Activated CD8-positive, alpha-beta memory T cell treated with anti-CD3 and anti-CD28 coated beads for 24 hours (primary cell): ENCODE measurements around the gene MIS18A.
"Not testable (repeated sequence)": the region's sequence is repeated elsewhere in the genome, so short reads cannot be mapped to it uniquely, and the experiment has no call there.

Experiments
- DNase-seq: peaks from one replicate; pipeline ENCODE4 v3.0.0-alpha.2; 2020

The MIS18A gene

DNA sequence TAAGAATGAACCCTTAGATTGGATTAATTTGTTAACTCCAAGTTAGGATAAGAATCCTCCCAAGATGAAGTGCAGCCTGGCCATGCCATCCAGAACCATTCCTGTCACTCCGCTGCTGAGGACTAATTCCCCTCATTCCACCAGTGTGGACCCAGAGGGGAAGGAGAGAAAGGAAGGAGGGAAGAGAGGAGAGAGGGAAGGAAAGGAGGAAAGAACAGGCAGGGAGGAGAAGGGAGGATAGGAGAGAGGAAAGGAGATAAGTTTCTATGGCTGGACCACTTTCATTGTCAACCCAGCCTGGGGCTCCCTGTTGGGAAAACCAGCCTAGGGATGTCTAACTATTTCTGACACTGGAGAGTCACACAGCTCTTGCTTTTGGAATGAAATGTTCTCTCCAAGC lies 24.5 kb upstream of the MIS18A start:
- no peak for DNase-seq

DNA sequence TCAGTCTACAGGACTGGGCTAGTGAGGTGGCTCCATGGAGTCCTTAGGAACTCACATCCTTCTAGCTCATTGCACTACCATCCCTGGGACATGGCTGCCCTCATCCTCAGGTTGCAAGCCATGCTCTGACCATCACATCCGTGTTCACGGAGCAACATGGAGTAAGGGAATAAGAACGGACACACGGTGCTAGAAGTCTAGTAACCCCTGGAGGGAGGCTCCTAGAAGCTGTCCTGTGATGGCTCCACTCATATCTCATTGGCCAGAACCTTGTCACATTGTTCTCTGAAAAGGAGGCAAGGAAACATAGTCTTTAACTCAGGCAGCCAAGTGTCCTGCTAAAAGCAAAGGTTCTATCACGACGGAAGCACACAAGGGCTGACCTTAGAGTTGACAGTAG lies 23.7 kb upstream of the MIS18A start:
- DNase-seq, result no peak

DNA sequence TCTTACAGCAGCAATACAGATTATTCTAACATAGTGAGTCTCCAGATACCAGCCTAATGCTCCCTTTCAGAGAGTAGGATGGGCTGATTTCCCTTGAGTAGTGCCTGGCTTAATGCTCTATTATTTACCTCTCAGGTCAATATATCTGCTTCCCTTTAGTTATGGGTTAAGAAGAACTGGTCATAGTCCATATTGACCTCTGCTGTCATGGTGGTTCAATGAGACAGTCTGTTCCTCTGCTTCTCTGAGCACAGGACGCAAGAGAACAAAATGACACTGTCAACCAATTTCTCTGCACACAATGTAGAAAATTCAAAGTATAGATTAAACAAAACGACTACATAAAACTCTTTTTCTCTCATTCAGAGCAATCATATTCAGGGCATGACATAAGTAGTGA lies 22.7 kb upstream of the MIS18A start:
- DNase-seq, result no peak

DNA sequence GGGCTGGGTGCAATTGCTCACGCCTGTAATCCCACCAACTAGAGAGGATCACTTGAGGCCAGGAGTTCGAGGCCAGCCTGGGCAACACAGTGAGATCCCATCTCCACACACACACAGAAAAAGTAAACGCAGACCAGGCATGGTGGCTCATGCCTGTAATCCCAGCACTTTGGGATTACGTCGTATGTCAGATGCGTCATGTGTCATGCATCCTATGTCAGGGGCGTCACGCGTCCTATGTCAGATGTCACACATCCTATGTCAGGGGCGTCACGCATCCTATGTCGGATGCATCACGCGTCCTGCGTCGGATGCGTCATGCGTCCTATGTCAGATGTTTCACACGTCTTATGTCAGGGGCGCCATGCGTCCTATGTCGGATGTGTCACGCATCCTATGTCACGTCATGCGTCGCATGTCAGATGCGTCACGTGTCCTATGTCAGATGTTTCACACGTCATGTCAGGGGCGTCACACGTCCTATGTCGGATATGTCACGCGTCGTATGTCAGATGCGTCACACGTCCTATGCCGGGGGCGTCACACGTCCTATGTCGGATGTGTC lies 21.4 kb upstream of the MIS18A start:
- DNase-seq, result no peak

DNA sequence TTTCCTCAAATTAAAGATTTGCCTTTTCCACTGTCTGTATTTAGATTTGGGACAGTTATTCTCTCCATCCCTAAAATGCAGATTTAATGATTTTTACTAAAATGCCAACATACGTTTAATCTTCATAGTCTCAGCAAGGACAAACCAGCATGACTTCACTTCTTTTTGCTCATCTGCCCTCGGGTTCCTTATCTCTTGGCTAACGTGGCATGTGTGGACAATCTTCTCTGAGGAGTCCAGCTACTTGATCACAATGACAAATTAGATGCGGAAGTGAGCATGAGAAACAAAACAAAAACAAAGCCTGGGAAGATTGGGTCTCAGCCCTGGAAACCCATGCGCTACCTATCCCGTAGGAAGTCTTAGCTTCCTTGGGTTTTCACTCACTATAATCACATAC lies 20.8 kb upstream of the MIS18A start:
- DNase-seq, result no peak

DNA sequence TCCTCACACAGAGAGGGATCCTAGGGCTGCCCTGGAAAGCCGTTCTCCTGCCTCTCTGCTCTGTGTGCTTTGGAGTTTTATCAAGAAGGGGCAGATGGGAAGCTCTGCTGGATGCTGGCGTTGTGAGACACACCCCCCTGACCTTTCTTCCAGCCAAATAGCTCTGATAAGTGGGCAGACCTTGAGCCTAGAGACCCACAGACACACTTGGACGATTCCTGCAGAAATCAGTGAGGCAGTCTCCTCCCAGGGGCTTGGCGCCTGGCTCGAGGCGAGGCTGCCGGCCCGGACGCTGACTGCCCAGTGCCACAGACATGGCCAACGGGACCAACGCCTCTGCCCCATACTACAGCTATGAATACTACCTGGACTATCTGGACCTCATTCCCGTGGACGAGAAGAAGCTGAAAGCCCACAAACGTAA lies 19.8 kb upstream of the MIS18A start, which contains the start of gene MRAP:
Gene MRAP, plus strand, starts transcription at position 198 of the 424 bp plus-strand sequence. Its CDS starts 117 bp downstream, at position 315.
- DNase-seq, result no peak

DNA sequence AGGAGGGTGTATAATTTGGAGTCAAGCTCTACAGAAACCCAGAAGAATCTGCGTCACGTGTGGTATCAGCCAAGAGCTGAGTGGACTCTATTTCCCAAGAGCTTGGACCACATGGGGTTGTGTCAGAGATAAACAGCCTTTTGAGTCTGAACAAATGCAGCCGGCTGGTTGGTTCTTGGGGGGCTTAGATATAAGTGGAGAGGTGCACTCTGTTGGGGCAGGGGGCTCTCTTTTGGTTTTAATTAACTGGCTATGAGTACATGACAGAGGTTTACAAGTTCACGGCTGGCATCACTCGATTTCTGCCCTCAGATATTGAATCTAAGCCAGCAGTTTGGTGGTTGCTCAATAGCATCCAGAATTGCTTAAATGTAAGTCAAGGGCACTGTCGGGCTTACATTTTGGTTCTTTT lies 19.3 kb upstream of the MIS18A start:
- no peak for DNase-seq

DNA sequence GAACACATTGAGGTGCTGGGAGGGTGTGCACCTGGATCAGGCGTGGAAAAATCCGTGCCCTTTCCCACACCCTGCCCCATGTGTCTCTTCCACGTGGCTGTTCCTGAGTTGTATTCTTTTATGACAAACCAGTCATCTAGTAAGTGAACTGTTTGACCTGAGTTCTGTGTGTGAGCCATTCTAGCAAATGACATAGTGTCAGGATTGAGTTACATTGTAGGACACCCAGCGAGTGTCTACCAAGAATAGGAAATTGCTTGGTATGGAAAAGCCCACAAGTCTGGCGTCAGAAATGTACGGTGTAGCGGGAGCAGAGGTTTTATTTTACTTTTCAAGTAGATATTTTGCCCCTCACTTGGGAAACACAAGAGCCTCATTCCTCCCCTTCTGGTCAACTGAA lies 18.6 kb upstream of the MIS18A start:
- no peak for DNase-seq

DNA sequence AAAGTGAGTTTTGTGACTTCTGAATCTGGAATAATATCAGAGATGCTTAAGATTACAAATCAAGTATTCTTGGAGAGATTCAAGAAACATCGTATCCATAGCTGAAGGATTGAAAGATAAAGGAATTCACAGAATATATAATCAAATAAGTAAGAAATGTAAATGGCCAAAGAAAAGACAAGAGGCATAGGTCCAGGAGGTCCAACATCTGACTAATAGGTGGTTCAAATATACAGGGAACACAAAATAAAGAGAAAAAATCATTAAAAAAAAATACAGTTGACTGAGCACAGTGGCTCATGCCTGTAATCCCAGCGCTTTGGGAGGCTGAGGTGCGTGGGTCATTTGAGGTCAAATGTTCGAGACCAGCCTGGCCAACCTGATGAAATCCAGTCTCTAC lies 6.6 kb upstream of the MIS18A start:
- DNase-seq, result no peak

DNA sequence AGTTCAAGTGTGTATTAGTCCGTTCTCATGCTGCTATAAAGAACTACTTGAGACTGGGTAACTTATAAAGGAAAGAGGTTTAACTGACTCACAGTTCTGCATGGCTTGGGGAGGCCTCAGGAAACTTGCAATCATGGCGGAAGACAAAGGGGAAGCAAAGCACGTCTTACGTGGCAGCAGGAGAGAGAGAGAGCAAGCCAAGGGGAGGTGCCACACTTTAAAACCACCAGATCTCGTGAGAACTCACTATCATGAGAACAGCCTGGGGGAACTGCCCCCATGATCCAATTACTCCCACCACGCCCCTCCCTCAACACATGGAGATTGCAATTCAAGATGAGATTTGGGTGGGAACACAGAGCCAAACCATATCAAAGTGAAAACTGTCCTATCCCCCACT lies 4.1 kb upstream of the MIS18A start:
- no peak for DNase-seq

DNA sequence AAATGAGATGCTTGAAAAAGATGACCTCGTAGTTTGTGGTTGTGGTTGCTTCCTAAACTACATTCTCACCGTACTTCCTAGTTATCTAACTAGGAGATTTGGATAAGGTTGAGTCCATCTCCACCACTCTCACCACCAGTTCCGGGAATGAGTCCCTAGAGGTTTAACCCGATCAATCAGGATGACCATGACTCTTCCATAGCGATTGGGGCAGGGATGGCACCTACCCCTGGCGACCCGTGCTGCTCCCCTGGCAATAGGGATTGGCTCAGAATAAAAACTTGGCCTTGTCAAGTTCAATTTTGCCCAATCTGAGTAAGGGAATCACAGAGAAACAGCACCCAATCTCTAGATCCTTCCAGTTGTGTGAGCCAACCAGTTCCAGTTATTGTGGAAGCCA lies 2.7 kb upstream of the MIS18A start:
- DNase-seq, result no peak

DNA sequence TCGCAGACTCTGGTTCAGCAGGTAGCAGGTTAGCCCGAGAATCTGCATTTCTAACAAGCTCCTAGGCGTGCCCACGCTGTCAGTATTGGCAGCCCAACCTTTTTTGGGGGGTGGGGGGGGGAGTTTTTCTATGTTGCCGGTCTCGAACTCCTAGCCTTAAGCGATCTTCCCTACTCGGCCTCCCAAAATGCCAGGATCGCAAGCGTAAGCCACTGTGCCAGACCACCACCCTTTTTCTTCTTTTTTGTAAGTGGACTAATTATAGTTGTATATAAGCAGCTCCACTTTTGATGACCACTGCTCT lies 480 bp upstream of the MIS18A start:
- no peak for DNase-seq

DNA sequence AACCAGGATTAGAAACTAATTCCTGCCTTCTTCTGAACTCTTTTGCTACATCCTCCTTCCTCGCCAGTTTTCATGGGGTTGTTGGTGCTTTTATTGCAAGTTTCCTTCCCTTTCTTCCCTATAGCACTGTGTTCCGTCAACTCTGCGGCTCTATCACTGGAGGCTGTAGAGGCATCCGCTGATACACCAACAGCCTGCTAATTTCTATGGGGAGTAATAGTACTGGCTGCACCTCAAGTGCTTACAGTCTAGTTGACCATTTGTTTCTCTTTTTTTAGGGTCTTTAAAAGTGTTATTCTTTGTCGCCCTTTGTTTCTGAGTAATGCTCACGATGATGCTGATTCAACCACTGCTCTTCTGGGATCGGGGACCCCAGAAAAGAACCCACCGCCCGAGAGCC lies 746 bp downstream of the MIS18A start:
- DNase-seq, result no peak

DNA sequence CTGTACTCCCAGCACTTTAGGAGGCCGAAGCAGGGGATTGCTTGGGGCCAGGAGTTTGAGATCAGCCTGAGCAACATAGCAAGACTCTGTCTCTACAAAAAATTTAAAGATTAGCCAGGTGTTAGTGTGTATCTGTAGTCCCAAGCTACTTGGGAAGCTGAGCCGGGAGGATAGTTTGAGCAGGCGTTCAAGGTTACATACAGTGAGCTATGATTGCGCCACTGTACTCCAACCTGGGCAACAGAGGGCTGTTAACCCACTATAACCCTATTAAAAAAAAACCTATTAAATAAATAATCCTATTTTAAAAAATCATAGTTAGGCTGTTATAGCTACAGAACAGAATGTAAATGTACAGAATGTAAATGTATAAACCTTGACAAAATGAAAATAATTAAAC lies 2.2 kb downstream of the MIS18A start:
- no peak for DNase-seq

DNA sequence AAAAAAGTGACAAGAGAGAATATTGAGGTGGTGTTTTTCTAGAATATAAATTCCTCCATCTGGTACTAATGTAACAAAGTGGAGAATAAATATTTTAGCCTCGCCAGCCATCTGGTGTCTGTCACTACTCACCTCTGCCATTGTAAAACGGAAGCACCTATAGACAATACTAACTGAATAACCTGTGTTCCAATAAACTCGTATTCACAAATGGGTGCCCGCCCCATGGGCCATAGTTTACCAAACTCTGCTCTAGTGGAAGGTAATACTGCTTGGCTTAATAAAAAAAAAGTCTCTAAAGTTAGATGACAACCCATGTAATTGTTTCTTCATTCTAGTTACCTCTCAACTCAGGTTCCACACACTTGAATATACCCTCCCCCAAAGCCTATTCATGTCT lies 8.1 kb downstream of the MIS18A start:
- DNase-seq, result no peak

DNA sequence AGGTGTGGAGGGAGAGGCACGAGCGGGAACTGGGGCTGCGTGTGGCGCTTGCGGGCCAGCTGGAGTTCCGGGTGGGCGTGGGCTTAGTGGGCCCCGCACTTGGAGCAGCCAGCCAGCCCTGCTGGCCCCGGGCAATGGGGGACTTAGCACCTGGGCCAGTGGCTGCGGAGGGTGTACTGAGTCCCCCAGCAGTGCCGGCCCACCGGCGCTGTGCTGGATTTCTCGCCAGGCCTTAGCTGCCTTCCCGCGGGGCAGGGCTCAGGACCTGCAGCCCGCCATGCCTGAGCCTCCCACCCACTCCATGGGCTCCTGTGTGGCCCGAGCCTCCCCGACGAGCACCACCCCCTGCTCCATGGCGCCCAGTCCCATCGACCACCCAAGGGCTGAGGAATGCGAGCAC lies 13.5 kb downstream of the MIS18A start:
- not testable (repeated sequence) for DNase-seq

DNA sequence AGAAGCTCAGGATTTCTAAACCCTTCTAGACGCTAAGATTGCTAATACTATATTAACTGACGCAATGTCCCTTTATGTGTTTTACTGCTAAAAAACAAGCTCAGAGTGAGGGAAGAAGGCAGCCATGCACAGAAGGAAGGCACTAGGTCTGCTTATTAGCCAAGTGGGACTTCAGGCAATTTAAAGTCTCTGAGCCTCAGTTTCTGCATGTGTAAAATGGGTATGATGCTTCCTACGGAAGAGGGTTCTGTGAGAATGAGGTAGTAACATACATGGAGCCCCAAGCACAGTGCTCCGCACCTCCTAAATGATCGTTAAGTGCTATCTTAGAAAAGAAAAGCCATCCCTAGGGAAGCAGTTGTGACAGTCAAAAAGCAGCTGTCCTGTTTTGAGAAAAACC lies 16.9 kb downstream of the MIS18A start:
- DNase-seq, result no peak

DNA sequence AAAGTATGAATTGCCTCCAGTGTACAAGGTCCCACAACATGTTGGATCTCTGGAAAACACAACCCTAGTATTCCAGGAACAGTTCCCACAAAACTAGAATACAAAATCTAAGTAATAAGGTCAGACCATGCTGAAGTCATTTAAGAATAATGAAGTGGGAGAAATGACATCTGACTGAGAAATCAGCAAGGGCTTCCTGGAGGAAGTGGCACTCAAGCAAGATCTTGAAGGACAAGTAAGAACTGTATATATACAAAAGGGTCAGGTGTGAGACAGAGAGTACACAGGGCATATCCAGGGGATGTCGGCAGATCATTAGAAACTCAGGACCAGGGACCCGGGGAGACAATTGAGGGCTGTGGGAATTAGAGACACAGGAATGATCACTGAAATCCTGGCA lies 18.7 kb downstream of the MIS18A start:
- no peak for DNase-seq

DNA sequence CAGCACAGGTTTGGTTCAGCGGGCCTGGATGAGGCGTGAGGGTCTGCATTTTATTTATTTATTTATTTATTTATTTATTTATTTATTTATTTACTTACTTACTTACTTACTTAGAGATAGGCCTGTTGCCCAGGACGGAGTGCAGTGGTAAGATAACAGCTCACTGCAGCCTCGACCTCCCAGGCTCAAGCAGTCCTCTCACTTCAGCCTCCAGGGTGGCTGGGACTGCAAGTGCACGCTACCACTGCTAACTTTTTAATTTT lies 20.1 kb downstream of the MIS18A start:
- DNase-seq, result not testable (repeated sequence)

DNA sequence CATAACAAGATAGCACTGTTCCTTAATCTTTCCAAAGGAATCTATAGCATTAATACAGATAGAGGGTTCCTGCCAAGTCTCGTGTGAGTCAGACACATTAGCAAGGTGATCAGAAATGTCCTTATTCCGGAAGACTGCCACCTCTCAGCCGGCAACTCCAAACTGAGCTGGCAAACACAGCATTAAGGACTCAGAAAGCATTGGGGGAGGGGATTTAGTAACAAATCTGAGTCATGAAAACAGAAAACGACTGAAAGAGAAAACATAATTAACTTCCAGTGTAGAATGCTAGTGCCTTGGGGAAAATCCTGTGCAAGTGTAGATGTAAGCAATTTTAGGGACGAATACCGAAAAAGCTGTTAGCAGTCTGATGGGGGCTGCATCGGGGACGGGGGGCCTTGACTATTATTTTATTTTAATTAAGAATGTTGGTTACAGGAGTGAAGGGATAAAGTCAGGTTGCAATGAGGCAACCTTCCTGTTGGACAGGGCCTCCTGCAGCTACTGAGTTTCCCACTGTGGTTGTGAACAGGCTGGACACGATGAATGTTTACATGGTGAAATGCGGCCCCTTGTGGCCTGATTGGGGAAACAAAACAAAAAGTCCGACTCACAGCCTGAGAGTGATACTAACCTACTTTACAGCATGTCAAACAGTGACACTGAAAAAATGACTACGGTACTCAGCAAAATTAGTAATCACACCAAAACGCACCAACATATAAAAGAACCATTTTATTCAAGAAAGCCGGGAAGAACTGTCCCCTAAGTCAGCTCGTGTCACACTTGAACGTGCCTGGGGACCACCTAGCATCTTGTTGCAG lies 20.7 kb downstream of the MIS18A start:
- DNase-seq, result peak; percentile 64

DNA sequence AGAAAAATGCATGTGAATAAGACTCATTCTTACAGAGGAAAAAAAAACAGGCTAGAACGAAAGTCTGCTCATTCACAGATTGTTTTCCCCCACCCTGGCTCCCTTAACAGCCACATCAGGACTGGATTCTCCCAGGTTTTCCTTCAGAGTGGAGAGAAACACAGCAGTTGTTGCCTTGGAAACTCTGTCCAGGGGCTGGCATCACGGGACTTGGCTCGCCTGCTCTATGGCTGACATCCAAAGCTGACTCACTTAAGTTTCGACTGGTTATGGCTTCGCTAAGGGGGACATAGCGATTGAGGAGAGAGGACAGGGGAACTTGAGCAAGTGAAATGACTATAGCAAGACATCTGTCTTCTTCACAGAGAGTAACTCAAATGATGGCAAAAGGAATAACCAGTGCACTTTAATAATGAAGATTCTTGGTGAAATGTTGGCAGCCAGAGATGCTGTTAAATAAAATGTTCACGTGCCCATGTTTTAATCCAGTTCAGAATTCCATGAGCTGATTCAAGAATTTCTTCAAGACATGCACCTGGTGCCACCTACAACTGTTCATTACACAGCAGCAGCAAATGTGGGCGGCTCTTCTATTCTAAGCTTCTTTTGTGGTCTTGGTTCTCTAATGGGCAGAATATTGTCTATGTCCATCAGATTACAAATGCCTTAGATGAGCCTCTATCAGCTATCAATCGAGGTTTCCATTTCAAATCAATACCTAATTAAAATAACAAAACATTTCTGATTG lies 21.8 kb downstream of the MIS18A start:
- no peak for DNase-seq

DNA sequence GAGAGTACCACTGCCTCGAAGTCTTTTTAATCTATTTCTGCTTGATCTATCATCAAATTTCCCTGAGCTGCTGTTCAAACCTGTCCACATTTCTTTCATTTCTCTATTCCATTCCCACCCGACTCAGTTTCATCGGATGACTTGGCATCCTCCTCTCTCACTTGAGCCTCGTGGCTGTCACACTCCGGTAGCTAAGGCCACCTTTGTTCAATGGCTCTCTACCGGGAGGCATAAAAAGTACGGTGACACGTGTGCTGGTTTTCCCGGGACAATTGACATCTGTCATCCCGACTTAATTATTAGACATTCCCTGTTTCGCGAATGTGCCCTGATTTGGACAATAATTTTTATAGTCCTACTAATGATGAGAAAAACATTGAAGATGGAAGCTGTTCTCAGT lies 22.6 kb downstream of the MIS18A start:
- DNase-seq, result no peak

DNA sequence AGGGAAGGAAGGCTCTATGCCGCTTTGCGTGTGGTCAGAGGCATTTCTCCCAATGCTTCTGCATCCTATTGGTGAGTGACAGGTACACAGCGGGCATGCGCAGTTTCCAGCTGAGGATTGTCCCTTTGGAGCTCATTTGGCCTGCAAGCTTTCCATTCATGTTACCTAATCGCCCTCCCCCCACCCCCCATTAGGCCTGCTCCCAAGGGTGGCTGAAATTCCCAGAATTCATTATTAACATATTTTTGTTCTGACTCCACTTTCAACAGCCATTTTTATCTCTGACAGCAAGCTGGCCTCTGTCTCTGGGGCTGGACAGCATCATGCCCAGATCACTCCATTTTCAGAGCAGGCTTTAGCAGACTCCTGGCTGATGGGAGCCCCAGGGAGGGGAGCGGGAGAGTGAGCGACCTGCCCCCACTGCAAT lies 25.6 kb downstream of the MIS18A start:
- no peak for DNase-seq

DNA sequence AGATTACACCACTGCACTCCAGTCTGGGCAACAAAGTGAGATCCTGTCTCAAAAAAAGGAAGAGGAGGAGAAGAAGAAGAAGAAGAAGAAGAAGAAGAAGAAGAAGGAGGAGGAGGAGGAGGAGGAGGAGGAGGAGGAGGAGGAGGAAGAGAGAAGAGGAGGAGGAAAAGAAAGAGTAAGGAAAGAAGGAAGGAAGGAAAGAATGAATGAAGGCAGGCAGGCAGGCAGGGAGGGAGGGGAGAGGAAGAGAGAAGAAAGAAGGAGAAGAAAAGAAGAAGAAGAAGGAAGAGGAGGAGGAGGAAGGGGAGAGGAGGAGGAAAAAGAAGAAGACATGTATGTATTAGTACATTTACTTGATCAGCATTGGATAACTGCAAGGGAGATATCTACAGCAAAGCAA lies 26.7 kb downstream of the MIS18A start:
- no peak for DNase-seq
